HPDE6-E6E7 (cell line): ENCODE results near the gene ANK3.

Experiments
- DNase-seq: peaks from one replicate; pipeline ENCODE4 v3.0.0; 2011; ENCODE audit warnings: missing footprints; ENCODE audit errors: extremely low spot score

The ANK3 gene

DNA sequence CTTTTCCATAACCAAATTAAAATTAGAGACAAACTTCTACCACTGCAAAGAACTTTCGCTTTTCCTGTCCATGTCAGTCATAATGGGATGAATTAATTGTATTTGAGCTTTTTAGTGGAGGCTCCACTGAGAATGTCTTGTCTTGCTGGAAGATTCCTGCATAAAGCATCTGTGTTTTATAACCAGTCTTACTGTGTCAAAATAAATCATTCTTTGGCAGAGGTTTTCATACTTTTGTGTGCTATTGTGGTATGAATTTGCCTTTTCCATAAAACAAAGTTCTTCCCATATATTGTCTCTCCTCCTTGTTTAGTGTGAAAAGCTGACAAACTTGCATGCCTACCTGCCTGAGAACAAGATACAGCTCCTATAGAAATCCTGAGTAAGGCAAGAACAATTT is 358.5 kb downstream of the ANK3 start:
- DNase-seq = no peak

DNA sequence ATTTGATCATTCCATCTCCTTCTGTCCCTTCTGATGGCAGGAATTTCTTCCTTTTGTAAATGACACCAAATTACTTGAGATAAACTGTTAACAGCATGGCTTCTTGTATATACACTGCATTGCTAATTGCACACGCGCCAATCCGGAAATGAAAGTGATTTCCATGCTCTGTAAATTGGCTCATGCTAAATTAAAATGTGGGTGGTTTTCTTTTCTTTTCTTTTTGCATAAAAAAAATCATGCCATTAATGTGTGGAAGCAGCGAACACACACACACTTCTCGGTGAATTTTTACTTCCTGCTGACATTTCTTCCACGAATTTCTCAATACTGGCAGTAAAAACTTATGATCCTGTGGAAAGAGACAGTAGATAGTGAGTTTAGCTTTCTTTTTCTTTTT is 360.2 kb downstream of the ANK3 start:
- DNase-seq = no peak

DNA sequence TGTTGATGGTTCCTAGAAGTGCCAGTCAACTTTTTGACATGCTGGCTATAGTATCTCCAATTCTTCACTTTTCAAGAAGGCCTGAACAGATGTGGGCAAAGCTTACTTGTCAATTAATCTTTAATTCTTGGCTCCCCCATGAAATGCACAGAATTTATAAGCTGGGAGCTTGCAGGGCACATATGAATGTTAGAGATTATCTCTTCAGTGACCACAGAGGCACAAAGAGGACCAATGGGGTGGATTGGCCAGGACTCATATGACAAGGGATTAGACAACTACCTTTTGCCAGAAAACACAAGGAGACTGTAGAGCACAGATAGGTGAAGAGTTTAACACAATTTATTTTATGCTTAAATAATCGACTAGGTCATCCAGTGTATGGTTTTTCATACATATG is 361.6 kb downstream of the ANK3 start:
- no peak for DNase-seq

DNA sequence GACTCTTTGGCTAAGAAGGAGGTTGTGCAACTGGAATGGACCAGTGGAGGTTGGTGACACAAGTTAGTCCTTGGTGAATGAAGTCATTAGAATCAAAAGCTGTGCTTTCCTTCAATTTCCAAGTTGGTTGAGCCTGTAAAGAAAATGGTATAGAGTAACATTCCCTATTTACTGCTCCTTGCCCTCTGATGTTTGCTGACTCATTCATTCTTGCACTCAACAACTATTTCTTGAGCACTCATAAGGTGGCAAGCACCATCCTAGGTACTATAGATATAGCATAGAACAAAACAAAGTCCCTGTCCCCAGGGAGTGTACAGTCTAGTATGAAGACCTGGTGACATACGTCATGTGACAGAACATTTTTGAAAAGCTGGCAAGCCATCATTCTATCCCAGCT is 364.4 kb downstream of the ANK3 start:
- DNase-seq = no peak

DNA sequence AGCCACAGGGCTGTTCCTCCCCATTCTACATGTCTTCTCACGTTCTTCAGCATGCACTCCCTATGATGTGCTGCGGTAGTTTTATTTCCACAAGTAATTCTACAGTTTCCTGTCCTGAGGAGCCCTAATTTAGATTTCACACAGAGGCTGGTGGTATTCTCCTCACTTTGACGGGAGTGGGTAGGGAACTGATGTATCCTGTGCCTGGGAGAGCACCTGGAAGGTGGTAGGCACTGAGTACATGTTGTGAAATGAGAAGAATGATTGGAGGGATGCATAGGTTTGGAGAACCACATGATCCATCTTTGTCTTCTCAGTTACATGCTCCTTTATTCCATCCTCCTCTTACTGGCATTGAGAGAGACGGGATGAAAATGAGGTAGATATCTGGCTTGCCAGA is 365.2 kb downstream of the ANK3 start:
- no peak for DNase-seq

DNA sequence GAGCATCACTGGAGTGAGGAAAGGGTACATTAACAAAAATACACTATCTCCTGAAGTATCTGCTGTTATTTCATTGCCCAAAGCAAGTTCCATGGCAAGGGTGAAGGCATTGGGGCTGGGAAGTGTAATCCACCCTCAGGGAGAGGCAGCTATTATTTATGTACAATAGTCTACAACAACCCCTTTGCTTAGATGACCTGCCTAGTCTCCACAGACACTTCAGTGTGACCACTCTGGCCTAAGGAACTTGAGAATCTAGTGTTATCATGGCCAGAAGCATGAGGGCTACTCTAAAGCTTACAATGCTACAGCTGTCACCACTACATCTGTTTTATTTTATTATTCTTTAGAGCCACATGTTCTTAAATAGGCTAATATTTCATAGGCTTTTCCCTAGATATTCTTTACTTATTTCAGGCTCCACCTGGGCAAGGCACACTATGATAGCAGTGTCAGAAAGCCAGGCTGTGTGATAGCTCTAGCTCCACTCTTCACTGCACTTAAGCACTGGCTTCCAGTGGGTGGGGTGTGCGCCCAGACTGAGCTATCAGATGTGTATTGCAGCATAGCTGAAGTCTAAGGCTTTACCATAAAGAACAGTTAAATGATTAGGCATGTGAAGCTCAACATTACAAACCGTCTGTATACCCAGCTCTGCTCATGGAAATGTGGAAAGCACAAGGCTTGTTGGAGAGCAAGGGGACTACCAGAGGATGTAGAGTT is 366.4 kb downstream of the ANK3 start:
- DNase-seq = no peak

DNA sequence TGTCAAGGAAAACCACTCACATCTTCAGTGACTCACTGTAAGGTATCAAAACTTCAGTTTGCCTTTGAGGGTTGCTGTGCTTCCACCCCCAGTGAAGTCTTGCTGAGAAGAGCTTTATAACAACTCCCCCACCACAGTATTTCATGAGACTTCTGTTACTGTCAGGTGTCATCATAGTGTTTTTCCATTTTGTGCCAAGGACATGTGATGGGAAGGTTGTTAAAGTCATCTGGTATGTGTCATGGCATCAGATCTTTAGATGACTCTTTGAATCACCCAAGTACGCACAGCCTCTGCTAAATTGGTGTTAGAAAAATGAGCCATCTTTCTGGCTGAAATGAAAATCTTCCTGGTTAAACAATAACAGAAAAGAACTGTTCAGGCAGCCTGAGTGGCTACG is 368.3 kb downstream of the ANK3 start:
- no peak for DNase-seq

DNA sequence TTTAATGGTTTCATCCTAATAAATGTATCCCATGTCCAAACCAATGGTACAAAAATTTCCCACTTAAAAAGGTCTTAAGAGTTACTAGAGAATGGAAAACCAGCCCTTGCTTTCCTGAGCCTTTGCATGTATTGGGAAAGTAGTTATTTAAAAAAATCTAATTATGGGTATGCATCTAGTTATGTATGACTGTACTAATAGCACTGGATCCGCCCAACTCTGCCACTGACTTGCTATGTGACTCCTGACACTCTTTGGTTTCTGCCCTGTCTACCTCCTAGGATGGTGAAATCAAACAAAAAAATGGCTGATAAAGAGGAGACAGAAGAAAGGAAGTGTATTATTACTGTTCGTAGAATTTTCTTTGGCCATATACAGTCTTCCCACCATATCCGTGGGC is 372.9 kb downstream of the ANK3 start:
- no peak for DNase-seq

DNA sequence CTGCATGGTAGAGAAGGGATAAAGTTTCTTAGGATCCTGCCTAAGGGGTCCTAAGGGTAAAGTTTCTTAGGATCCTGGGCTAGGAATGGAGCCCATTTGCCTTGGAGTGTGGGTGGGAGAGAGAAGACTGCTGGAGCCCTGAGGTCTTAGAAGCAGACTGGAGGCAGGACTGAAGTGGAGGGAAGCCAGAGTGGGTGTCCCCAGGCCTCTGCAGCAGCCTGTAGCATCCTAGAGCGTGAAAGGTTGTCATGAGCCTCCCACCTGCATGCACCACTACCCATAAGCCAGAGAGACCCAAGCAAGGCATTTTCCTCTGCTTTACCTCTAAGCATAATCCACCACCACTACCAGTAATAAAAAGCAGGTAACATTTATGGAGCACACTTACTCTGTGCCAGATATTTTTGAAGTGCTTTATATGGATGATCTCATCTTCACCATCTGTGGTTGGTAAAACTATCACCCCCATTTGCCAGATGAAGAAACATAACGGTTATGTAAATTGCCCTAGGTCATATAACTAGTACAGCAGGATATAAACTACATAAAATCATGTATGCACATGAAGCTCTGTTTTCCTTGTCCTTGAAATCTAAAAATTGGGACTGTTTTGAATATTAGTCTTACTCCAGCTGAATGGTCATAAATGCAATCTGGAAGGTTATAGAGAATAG is 379.8 kb downstream of the ANK3 start:
- no peak for DNase-seq

DNA sequence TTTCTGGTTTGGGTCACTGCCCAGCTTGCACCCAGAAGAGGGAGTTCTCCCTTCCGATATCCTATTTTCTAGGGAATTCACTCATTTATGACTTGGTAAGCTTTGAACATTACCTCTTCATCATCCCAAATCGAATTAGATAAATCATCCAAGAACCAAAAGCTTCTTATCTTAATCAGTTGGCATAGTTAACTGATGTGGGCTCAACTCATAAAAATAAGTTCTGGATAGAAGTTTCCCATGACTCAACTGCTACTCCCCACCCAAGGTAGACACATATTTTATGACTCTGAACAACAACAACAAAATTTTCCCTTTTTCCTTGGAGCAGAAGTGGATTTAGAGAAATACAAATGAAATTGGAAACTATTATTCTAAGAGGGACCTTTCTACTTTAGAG is 380.4 kb downstream of the ANK3 start:
- DNase-seq = no peak

DNA sequence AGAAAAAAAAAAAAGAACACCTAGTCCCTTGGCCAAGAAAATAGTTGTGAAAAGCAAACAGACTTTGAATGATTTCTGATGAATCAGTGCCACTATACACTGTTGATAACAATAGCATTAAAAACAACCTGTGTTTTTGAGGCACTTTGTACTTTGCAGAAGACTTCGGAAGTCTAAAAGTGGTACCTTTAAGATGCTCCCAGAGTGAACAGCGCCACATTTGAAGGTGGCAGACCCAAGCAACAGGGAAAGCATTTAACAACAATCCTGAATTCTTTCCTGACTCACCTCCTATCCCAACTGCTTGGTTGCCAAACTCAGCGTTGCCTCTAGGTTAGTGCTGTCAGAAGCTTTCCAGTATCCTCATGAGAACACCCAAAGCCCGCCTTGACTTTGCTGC is 380.9 kb downstream of the ANK3 start:
- no peak for DNase-seq

DNA sequence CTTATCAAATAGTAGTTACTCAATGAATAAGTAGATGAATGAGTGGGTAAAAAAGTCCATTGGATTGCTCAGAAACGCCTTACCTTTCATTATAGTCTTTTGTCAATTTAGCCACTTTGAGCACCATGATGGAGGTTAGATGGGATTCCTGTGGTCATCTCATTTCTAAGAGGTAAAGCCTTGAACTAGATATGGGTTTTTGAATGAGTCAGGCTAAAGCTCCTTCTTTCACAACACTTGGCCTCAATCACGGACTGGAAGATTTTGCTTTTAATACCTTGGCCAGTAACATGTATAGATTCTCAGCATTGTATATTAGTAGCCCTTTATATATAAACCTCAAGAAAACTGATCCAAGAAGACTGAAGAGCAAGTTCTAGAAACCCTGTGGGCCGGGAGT is 383.6 kb downstream of the ANK3 start:
- DNase-seq = no peak

DNA sequence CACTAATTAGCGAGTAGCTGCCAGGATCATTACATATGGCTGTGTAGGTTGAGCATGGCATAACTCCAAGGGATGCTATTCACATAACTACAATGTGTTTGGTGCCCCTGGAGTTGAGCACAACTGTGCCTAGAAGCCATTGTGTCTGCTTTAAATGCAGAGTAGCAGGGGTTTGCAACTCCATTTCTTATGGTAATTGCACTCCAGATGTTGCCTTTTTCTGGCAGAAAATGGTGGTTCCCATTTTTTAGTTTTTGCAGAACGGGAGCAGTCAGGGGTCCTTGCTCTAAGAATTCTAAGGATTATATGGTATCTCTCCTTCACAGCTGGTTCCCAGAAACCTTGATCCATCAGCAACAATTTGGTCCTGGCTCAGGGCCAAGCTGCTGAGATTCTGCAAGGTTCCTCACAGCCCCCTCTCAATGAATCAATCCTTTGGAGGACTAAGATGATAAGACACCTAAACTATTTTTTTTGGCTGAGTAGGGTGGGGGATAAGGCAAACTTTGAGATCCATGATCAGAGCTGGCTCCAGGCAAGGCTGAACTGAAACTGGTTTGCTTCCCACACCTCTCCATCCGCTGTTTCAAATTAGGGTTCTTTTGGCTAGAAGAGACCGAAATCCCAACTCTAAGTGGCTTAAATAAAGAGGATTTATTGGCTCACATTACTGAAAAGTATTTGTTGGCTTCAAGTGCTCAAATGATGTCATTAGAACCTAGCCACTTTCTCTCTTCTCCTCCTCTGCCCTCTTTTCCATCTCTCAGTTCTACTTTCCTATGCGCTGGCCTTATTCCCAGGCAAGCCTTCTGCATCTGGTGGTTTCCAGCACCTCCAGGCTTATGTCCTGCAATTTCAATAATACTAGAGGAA is 385.8 kb downstream of the ANK3 start:
- no peak for DNase-seq

DNA sequence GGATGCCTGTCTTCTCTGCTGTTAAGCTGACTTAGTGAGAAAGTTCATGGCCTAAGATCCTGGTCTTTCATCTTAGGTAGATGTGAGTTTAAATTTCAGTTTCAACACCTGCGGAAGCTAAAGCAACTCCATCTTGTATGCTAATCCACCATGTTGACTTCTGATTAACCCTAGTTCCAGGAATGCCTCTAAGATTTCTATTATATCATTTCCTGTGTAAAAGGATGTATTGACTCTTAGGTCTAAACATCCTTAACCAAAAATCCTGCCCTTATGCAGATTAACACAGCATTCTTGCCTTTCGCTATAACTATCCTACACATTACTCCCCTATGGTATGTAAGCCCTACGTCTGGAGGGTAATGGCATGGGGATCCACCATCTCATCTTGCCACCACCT is 388.9 kb downstream of the ANK3 start:
- DNase-seq = no peak

DNA sequence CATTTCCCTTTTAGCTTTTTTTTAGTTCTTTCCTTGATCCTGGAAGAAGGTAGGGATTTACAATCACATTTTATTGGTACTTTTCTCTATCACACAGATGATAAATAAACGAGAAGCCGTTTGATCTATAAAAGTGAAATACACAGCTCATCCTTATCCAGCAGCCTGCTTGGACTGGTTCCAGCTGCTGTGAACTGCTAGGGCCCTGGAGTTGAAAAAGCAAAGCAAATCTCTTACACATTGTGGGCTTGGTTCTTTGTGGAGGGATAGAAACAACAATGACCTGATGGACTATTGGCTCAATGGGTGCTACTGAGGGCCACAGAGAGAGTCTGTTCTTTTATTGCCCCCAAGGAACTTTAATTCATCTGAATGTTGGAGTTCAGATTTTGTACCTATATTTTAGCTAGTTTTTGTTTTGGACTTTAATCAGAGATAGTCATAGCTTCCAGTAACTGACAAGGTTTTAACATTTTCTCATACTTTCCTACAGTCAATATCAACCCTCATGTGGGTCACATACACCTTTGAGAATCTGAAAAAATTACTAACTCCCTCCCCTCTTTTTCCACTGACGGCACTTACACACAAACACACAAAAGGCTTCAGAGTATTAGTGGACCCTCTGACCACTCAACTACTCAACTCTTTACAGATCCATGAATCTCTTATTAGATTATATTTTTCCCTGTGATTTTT is 391.7 kb downstream of the ANK3 start:
- no peak for DNase-seq

DNA sequence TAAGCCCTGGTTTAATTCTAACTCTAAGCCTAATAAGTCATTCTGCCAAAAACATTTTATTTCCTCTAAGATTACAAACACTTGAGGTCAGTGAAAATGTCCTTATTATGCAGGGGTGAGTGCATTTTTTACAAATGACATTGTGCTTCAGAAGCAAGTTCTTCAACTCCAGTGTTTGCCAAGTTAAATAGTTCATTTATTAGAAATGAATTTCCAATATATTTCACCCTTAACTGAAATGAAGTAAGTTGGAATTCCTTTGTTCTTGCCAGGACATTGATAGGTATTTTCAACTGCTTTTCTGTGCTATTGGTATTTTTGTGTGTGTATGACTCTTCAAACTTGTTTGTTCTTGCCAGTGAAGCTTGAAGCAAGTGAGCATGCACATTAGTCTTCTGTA is 393.8 kb downstream of the ANK3 start:
- DNase-seq = no peak

DNA sequence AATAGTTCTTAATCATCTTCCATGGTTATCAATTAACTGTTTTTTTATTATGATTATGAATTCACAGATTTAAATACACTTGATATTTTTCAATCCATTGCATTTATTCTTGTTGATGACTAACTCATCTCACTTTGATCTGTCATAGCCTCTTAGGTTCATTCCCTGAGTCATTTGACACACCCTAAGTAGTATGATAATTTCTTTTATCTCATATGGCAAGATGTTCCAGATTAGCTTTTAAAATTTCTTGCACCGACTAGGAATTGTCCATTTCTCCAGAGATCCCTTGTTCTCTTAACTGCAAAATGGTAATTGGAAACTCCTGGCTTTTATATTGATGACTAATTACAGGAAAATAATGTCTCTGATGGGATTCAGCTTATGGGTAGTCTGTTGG is 395.7 kb downstream of the ANK3 start:
- DNase-seq = peak; percentile 55

DNA sequence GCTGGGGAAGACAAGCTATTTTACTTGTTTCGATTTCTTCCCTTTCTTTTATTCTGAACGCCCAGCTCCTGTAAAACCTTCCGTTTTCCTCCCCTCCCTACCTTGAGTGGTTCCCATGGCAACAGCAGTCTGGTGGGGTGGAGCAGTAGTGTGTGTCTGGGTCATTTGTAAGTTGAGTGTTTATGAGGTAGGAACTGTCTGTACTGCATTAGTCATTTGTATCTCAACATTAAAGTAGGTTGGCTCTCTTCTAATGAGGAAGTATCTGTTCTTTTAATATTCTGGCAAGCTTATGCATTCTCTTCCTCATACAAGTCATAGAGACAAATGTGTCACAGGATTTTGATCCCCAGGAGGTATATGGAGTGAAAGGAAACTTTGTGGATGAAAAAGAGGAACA is 398.0 kb downstream of the ANK3 start:
- peak; percentile 71 for DNase-seq

DNA sequence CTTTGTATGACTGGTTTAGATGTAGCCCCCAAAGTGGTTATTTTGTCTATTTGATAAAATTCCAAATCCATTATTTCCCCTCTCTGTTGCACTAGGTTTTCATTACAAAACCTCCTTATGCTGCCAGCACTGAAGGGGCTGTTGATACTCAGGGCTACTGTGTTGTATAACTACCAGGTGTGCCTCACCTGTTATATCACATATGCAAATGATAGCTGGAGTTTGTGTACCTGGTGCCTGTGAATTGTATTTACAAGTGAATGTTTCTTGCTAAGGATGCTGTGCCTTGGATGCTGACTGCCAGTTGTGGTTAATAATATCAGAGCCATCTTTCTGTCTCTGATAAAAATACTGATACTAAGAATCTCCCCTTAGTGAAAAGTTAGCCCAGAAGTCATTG is 398.6 kb downstream of the ANK3 start:
- no peak for DNase-seq

DNA sequence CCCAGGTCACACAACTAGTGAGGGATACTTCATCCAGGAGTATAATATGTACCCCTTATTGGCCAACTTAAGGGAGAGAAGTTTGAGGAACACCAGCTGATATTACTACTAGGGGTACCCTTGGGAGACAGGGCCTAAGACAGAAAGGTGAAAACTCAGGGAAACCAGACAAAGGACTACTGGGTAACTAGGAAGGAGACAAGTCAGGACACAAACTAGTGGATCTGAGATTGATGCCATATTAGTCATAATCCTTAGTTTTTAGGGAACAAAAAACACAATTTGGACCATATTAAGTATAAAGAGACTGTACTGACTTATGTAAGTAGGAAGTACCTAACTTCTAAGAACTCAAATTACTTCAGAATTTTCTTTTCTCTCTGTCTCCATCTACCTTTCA is 404.0 kb downstream of the ANK3 start:
- no peak for DNase-seq

DNA sequence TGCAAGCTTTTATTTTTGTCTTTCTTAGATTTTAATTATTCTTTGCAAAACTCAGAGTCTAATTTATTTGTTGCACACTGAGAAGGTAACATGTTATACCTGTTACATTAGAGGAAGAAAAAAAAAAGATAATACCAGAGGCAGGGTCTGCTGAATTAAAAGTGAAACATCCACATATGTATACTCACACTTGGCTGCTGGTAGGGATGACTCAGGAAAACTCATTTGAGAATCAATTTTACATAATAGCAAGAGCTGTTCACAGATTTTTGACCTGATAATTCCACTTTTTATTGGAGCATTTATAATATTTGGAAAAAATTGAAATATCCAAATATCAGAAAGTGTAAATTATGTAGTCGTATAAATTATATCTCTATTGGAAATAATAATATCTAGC is 405.3 kb downstream of the ANK3 start:
- DNase-seq = no peak

DNA sequence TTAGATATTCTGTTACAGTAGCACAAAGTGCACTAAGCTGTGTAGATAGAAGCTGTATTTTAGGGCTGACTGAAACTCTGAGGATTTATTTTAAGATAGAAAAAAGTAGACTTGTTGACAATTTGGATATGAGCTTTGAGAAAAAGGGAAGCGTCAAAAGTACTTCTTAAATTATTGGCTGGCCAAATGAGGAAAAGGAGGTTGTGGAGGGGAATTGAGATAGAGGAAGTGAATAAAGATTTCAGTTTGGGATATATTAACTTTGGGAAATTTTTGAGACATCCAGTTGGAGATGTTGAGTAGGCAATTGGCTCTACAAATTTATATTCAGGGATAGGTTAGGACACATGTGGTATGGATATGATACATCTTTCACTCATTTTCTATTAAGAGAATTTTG is 409.3 kb downstream of the ANK3 start:
- DNase-seq = no peak
